GM21526 (cell line): ENCODE measurements around the gene MLPH.
A peak's percentile ranks its signal among the peaks of the same experiment; 100 is the strongest.
"Not testable (repeated sequence)": the region's sequence is repeated elsewhere in the genome, so short reads cannot be mapped to it uniquely, and the experiment has no call there.

Experiments
- ATAC-seq: cut with Tn5 transposase; IDR thresholded peaks from one replicate; pipeline ENCODE4 v1.9.1; 2021; ENCODE audit warnings: moderate library complexity; ENCODE audit not compliant: unreplicated experiment, low FRiP score

The MLPH gene

GRCh38 chr2:237457388-237457941, 29.6 kb upstream of the MLPH start:
- no peak for ATAC-seq

- ATAC-seq, result no peak
Observed at GRCh38 chr2:237458519-237458918, 28.5 kb upstream of the MLPH start.

GRCh38 chr2:237459226-237459625, 27.8 kb upstream of the MLPH start:
- no peak for ATAC-seq

GRCh38 chr2:237459741-237460174, 27.3 kb upstream of the MLPH start:
- ATAC-seq, result no peak

- no peak for ATAC-seq
Observed at GRCh38 chr2:237464757-237465391, 22.2 kb upstream of the MLPH start.

- no peak for ATAC-seq
Observed at GRCh38 chr2:237465515-237466148, 21.4 kb upstream of the MLPH start.

- no peak for ATAC-seq
Observed at GRCh38 chr2:237466211-237466610, 20.8 kb upstream of the MLPH start.

GRCh38 chr2:237467447-237468179, 19.4 kb upstream of the MLPH start:
- ATAC-seq, result no peak

GRCh38 chr2:237469410-237469809, 17.6 kb upstream of the MLPH start:
- not testable (repeated sequence) for ATAC-seq

GRCh38 chr2:237469849-237470248, 17.2 kb upstream of the MLPH start:
- no peak for ATAC-seq

GRCh38 chr2:237470914-237471313, 16.1 kb upstream of the MLPH start:
- ATAC-seq, result no peak

- ATAC-seq, result no peak
Observed at GRCh38 chr2:237471438-237472186, 15.4 kb upstream of the MLPH start.

GRCh38 chr2:237472187-237472712, 14.8 kb upstream of the MLPH start:
- no peak for ATAC-seq

GRCh38 chr2:237472909-237473877, 13.9 kb upstream of the MLPH start:
- ATAC-seq, result no peak

GRCh38 chr2:237473878-237474441, 13.1 kb upstream of the MLPH start:
- no peak for ATAC-seq

GRCh38 chr2:237474442-237474911, 12.6 kb upstream of the MLPH start:
- ATAC-seq, result no peak

- peak; percentile 89 for ATAC-seq
Observed at GRCh38 chr2:237474931-237475703, 11.9 kb upstream of the MLPH start.

- ATAC-seq, result no peak
Observed at GRCh38 chr2:237475704-237476141, 11.3 kb upstream of the MLPH start.
